HCT116 (cell line): Measurements from ENCODE around the gene WNT5B. TPM values are rescaled to one million over a fixed set of nuclear protein-coding genes. Genes with fewer than 3 reads are reported as not detected.

Experiments
- ATAC-seq: fragments of 200-7000 bp; cut with Tn5 transposase; 2 replicates; pipeline ENCODE4 v1.9.1; 2020; ENCODE audit warnings: mild to moderate bottlenecking, moderate library complexity
- BruUV-seq: library from RNA; stranded (reverse); fragments of 400-500 nt; replicated peaks from 2 replicates; lab custom pipeline; 2021; lab: Mats Ljungman, UMichigan
- CTCF ChIA-PET: fragments of 300-600 bp; sonication (Branson Sonifier 250); formaldehyde crosslinking; loops from one replicate; lab custom pipeline; 2021; ENCODE audit warnings: antibody characterized with exemption; lab: Charles Lee
- POLR2A ChIA-PET: fragments of 300-600, 350-600 bp; sonication (Branson Sonifier 250); formaldehyde crosslinking; loops from one replicate; lab custom pipeline; 2021; ENCODE audit warnings: antibody characterized with exemption; lab: Charles Lee
- RAD21 ChIA-PET, 2 experiments: fragments of 300-600 bp; sonication (Branson Sonifier 250); formaldehyde crosslinking; loops; one replicate each; lab custom pipeline; 2023; ENCODE audit warnings: low total read pairs in 2 of 2; ENCODE audit not compliant: uncharacterized antibody in 2 of 2, unreplicated experiment in 2 of 2, low non-redundant PET in 1 of 2; lab: Charles Lee
- DNase-seq: peaks from one replicate; pipeline ENCODE4 v3.0.0-alpha.2; 2010; ENCODE audit warnings: low read depth, low spot score
- H2AFZ ChIP-seq: fragments of 200-600 bp; shearing (Covaris generic), sonication (generic); 2 replicates; pipeline ENCODE4 v1.6.1; 2017; ENCODE audit warnings: low read depth, mixed run types, mixed read lengths, antibody characterized with exemption, low read length; ENCODE audit not compliant: poor library complexity, severe bottlenecking
- H3K27ac ChIP-seq: 2 replicates; pipeline ENCODE4 v1.5.1; 2012; ENCODE audit warnings: low read depth, low read length
- H3K27me3 ChIP-seq: fragments of 200-600 bp; sonication (generic); 2 replicates; pipeline ENCODE4 v1.6.1; 2016; ENCODE audit warnings: mixed run types, low read length, mixed read lengths; ENCODE audit not compliant: insufficient read depth
- H3K36me3 ChIP-seq, 2 experiments: fragments of 200-500 bp in 1 of 2; fragments of 200-600 bp in 1 of 2; sonication (Bioruptor generic) in 1 of 2; sonication (generic) in 1 of 2; 2 replicates each; pipeline versions ENCODE4 v1.5.1 to v1.6.1; 2014 to 2016; ENCODE audit warnings: low read length in 2 of 2, inconsistent platforms in 1 of 2, mixed read lengths in 1 of 2, mixed run types in 1 of 2; ENCODE audit not compliant: insufficient read depth in 2 of 2, control insufficient read depth in 1 of 2
- H3K4me1 ChIP-seq, 2 experiments: fragments of 200-600 bp in 1 of 2; sonication (generic) in 1 of 2; 2 replicates each; pipeline versions ENCODE4 v1.5.1 to v1.6.1; 2012 to 2017; ENCODE audit warnings: low read length in 2 of 2, inconsistent platforms in 1 of 2, mild to moderate bottlenecking in 1 of 2, mixed read lengths in 1 of 2, mixed run types in 1 of 2, moderate library complexity in 1 of 2; ENCODE audit not compliant: insufficient read depth in 2 of 2, control insufficient read depth in 1 of 2
- H3K4me2 ChIP-seq: fragments of 200-600 bp; sonication (generic); 2 replicates; pipeline ENCODE4 v1.6.1; 2017; ENCODE audit warnings: mixed run types, low read length, mixed read lengths
- H3K4me3 ChIP-seq, 2 experiments: fragments of 200-600 bp in 1 of 2; sonication (generic) in 1 of 2; replicated peaks in 1 of 2; 2 replicates each; pipeline ENCODE4 v1.5.1; 2011 to 2016; ENCODE audit warnings: low read length in 2 of 2, control low read depth in 1 of 2, low read depth in 1 of 2, mild to moderate bottlenecking in 1 of 2, mixed read lengths in 1 of 2, mixed run types in 1 of 2
- H3K79me2 ChIP-seq: fragments of 200-600 bp; sonication (generic); 2 replicates; pipeline ENCODE4 v1.6.1; 2017; ENCODE audit warnings: mild to moderate bottlenecking, mixed run types, low read length, moderate library complexity, mixed read lengths; ENCODE audit not compliant: insufficient read depth
- H3K9ac ChIP-seq: fragments of 200-600 bp; sonication (generic); 2 replicates; pipeline ENCODE4 v1.6.1; 2016; ENCODE audit warnings: low read length, mixed read lengths
- H3K9me2 ChIP-seq: fragments of 200-600 bp; sonication (generic), shearing (Covaris generic); 2 replicates; pipeline ENCODE4 v1.6.1; 2017; ENCODE audit warnings: mixed run types, mild to moderate bottlenecking, moderate library complexity; ENCODE audit not compliant: insufficient read depth
- H3K9me3 ChIP-seq, 2 experiments: fragments of 200-500 bp in 1 of 2; fragments of 200-600 bp in 1 of 2; sonication (Bioruptor generic) in 1 of 2; sonication (generic) in 1 of 2; 2 replicates each; pipeline ENCODE4 v1.6.1; 2014 to 2017; ENCODE audit warnings: low read length in 2 of 2, mixed read lengths in 2 of 2, inconsistent platforms in 1 of 2, low read depth in 1 of 2, mild to moderate bottlenecking in 1 of 2, mixed run types in 1 of 2, moderate library complexity in 1 of 2; ENCODE audit not compliant: control insufficient read depth in 1 of 2, insufficient read depth in 1 of 2
- H4K20me1 ChIP-seq: fragments of 200-600 bp; sonication (generic), shearing (Covaris generic); 2 replicates; pipeline ENCODE4 v1.6.1; 2017; ENCODE audit warnings: mixed run types, mild to moderate bottlenecking, moderate library complexity; ENCODE audit not compliant: insufficient read depth
- CEBPB ChIP-seq: IDR thresholded peaks from 2 replicates; pipeline ENCODE4 v1.6.1; 2012; ENCODE audit warnings: low read depth
- CTCF ChIP-seq, 3 experiments: fragments of 200-600 bp in 1 of 3; sonication (generic) in 1 of 3; IDR thresholded peaks in 2 of 3; conservative IDR thresholded peaks in 1 of 3; 2 replicates each; pipeline ENCODE4 v1.5.1; 2012 to 2017; ENCODE audit warnings: low read depth in 2 of 3, low read length in 2 of 3, antibody characterized with exemption in 1 of 3, borderline replicate concordance in 1 of 3, control low read depth in 1 of 3, mild to moderate bottlenecking in 1 of 3, mixed read lengths in 1 of 3, mixed run types in 1 of 3, moderate library complexity in 1 of 3; ENCODE audit not compliant: insufficient read depth in 1 of 3
- EGR1 ChIP-seq: IDR thresholded peaks from 2 replicates; pipeline ENCODE4 v1.6.1; 2012; ENCODE audit warnings: low read depth
- ELF1 ChIP-seq: IDR thresholded peaks from 2 replicates; pipeline ENCODE4 v1.6.1; 2012; ENCODE audit warnings: low read depth, borderline replicate concordance
- EZH2 ChIP-seq: fragments of 200-600 bp; sonication (generic); IDR thresholded peaks from 2 replicates; pipeline ENCODE4 v1.6.1; 2017; ENCODE audit warnings: antibody characterized with exemption, mixed run types
- FOSL1 ChIP-seq: IDR thresholded peaks from 2 replicates; pipeline ENCODE4 v1.6.1; 2012; ENCODE audit warnings: low read depth
- JUND ChIP-seq: IDR thresholded peaks from 2 replicates; pipeline ENCODE4 v1.6.1; 2012
- MAX ChIP-seq: IDR thresholded peaks from 2 replicates; pipeline ENCODE4 v1.6.1; 2012
- RAD21 ChIP-seq: IDR thresholded peaks from 2 replicates; pipeline ENCODE4 v1.6.1; 2012; ENCODE audit warnings: low read depth, mild to moderate bottlenecking
- SP1 ChIP-seq: IDR thresholded peaks from 2 replicates; pipeline ENCODE4 v1.6.1; 2012; ENCODE audit warnings: low read depth
- SRF ChIP-seq: IDR thresholded peaks from 2 replicates; pipeline ENCODE4 v1.6.1; 2012; ENCODE audit warnings: low read depth
- TCF7L2 ChIP-seq: IDR thresholded peaks from 2 replicates; pipeline ENCODE4 v1.7.0; 2011; ENCODE audit warnings: borderline replicate concordance, inconsistent platforms; ENCODE audit not compliant: insufficient read depth, insufficient read length; ENCODE audit errors: extremely low read depth
- YY1 ChIP-seq: IDR thresholded peaks from 2 replicates; pipeline ENCODE4 v1.6.1; 2011; ENCODE audit warnings: low read length, low read depth, moderate library complexity, mild to moderate bottlenecking; ENCODE audit not compliant: insufficient replicate concordance; ENCODE audit errors: extremely low read depth
- ZBTB33 ChIP-seq: IDR thresholded peaks from 2 replicates; pipeline ENCODE4 v1.6.1; 2011; ENCODE audit warnings: mild to moderate bottlenecking, low read length, moderate library complexity; ENCODE audit not compliant: insufficient replicate concordance; ENCODE audit errors: extremely low read depth
- ZFX ChIP-seq: fragments of 450-650 bp; IDR thresholded peaks from 2 replicates; pipeline ENCODE4 v1.6.1; 2017
- ZNF274 ChIP-seq: fragments of 200-500 bp; sonication (Bioruptor generic); IDR thresholded peaks from 2 replicates; pipeline ENCODE4 v1.6.1; 2014; ENCODE audit warnings: mild to moderate bottlenecking, low read depth, low read length, inconsistent platforms
- intact Hi-C: fragments of 100-400 bp; cut with micrococcal nuclease; formaldehyde crosslinking; loops from 2 replicates; pipeline ENCODE4 v1.10.0; 2022
- total RNA-seq: library from RNA; stranded (reverse); gene quantifications from one replicate; pipeline ENCODE4 v1.2.1, GENCODE V29; 2021; ENCODE audit not compliant: unreplicated experiment

WNT5B gene
- total RNA-seq, 1 experiment from 2014 or later: 0.52 TPM

GRCh38 chr12:1670358-1671268 is 41.6 kb downstream of the WNT5B start (continued):
- no peak for TF ChIP-seq ELF1
- TF ChIP-seq ZBTB33: no peak
- TF ChIP-seq YY1: no peak
- TF ChIP-seq JUND: no peak
- TF ChIP-seq SP1: no peak
- peak; percentile 88 for TF ChIP-seq SRF
- no peak for TF ChIP-seq CEBPB

GRCh38 chr12:1676043-1676442 is 47.0 kb downstream of the WNT5B start:
- RAD21 ChIA-PET: no interaction called here

More at GRCh38 chr12:1676043-1676442, 47.0 kb downstream of the WNT5B start:
- Histone ChIP-seq H4K20me1 (no peaks in the 10 kb centered on the region), H3K4me3 (no peak overlapping the region), H3K9ac (no peak overlapping the region), H3K79me2 (no peaks in the 10 kb centered on the region), H3K9me3 (no peaks in the 10 kb centered on the region), H3K36me3 (no peaks in the 10 kb centered on the region), H3K27me3 (no peaks in the 10 kb centered on the region), H3K4me1 (peaks cover 0 to 9% of the 10 kb centered on the region in 2 experiments; a peak in 2 of 4 replicates), H2AFZ (no peak overlapping the region), H3K9me2 (no peaks in the 10 kb centered on the region), H3K4me2 (no peak overlapping the region), H3K27ac (no peak overlapping the region)
- DNase-seq (no peak), ATAC-seq (no peak)
- POLR2A ChIA-PET: no interaction called here
- intact Hi-C loops: no loop called here
- CTCF ChIA-PET: no interaction called here
- no peak for TF ChIP-seq ZFX
- TF ChIP-seq SRF: no peak
- no peak for TF ChIP-seq YY1
- no peak for TF ChIP-seq ELF1
- no peak for TF ChIP-seq TCF7L2
- TF ChIP-seq EGR1: no peak
- no peak for TF ChIP-seq FOSL1
- no peak for TF ChIP-seq RAD21
- no peak for TF ChIP-seq ZNF274
- TF ChIP-seq CEBPB: no peak
- TF ChIP-seq MAX: no peak
- TF ChIP-seq CTCF (IDR thresholded peaks at IDR 0.05 in 2 of 3, conservative IDR thresholded peaks at IDR 0.05 in 1 of 3; ENCODE audit: borderline replicate concordance in 1 of 3, insufficient read depth in 1 of 3, low read depth in 2 of 3, low read length in 2 of 3): no peak
- TF ChIP-seq EZH2: no peak
- BruUV-seq: no TSS peak
